Gastrocnemius medialis (tissue), 4 donors: ENCODE measurements around the gene GPR155.

ENCODE experiments used
- CTCF ChIP-seq, 5 experiments: fragments of 450-650 bp in 3 of 5; fragments of 200-600 bp in 2 of 5; sonication (generic) in 2 of 5; IDR thresholded peaks in 4 of 5; conservative IDR thresholded peaks in 1 of 5; 1 replicate in 4 of 5; 2 replicates in 1 of 5; pipeline ENCODE4 v1.5.1; 2016 to 2019; ENCODE audit warnings: antibody characterized with exemption in 5 of 5, mild to moderate bottlenecking in 3 of 5, moderate library complexity in 3 of 5
- POLR2A ChIP-seq, 2 donors: fragments of 450-650 bp; IDR thresholded peaks; one replicate each; pipeline ENCODE4 v1.6.1; 2017; ENCODE audit warnings: antibody characterized with exemption in 2 of 2, mild to moderate bottlenecking in 2 of 2, moderate library complexity in 2 of 2

GRCh38 chr2:174512345-174512744 lies 25.5 kb upstream of the GPR155 start:
- TF ChIP-seq CTCF (IDR thresholded peaks at IDR 0.05 in 4 of 5, conservative IDR thresholded peaks at IDR 0.05 in 1 of 5) (no peak), POLR2A (IDR thresholded peaks at IDR 0.05) (no peak)
